HG02571 (cell line): ENCODE measurements around the gene CD1B.
"Not testable (repeated sequence)": the region's sequence is repeated elsewhere in the genome, so short reads cannot be mapped to it uniquely, and the experiment has no call there.

Experiments used
- ATAC-seq: cut with Tn5 transposase; IDR thresholded peaks from one replicate; pipeline ENCODE4 v1.9.1; 2021; ENCODE audit warnings: mild to moderate bottlenecking, moderate library complexity; ENCODE audit not compliant: unreplicated experiment

Gene CD1B

GRCh38 chr1:158331481-158332150, at the start of gene CD1B:
Gene CD1B, minus strand, starts transcription at chr1:158331531. Its CDS starts 108 bp downstream, at chr1:158331423.
- ATAC-seq, result no peak

GRCh38 chr1:158374860-158375259, 43.5 kb upstream of the CD1B start:
- ATAC-seq, result no peak

- ATAC-seq, result not testable (repeated sequence)
Measured at GRCh38 chr1:158374101-158374500, 42.8 kb upstream of the CD1B start.

- ATAC-seq, result peak; percentile 97
Measured at GRCh38 chr1:158371188-158371953, 40.0 kb upstream of the CD1B start.

GRCh38 chr1:158366783-158367182, 35.5 kb upstream of the CD1B start:
- no peak for ATAC-seq

- ATAC-seq, result no peak
Measured at GRCh38 chr1:158362941-158363340, 31.6 kb upstream of the CD1B start.

- no peak for ATAC-seq
Measured at GRCh38 chr1:158362482-158362881, 31.2 kb upstream of the CD1B start.

GRCh38 chr1:158357441-158357840, 26.1 kb upstream of the CD1B start:
- no peak for ATAC-seq

GRCh38 chr1:158356616-158357015, 25.3 kb upstream of the CD1B start:
- ATAC-seq, result no peak

- ATAC-seq, result no peak
Measured at GRCh38 chr1:158355773-158356285, 24.5 kb upstream of the CD1B start.

- ATAC-seq, result no peak
Measured at GRCh38 chr1:158354255-158354654, 22.9 kb upstream of the CD1B start.

GRCh38 chr1:158353303-158354075, 22.2 kb upstream of the CD1B start, which contains the start of gene CD1E:
Gene CD1E, plus strand, starts transcription at chr1:158353894. Its CDS starts 95 bp downstream, at chr1:158353989.
- ATAC-seq, result no peak

GRCh38 chr1:158348946-158349345, 17.6 kb upstream of the CD1B start:
- ATAC-seq, result not testable (repeated sequence)

- not testable (repeated sequence) for ATAC-seq
Measured at GRCh38 chr1:158336413-158336812, 5.1 kb upstream of the CD1B start.

- no peak for ATAC-seq
Measured at GRCh38 chr1:158335213-158335532, 3.8 kb upstream of the CD1B start.

- ATAC-seq, result no peak
Measured at GRCh38 chr1:158334526-158335212, 3.3 kb upstream of the CD1B start.

- ATAC-seq, result no peak
Measured at GRCh38 chr1:158333405-158334155, 2.2 kb upstream of the CD1B start.

- ATAC-seq, result no peak
Measured at GRCh38 chr1:158331106-158331425, 265 bp downstream of the CD1B start.

- no peak for ATAC-seq
Measured at GRCh38 chr1:158330391-158331105, 783 bp downstream of the CD1B start.

GRCh38 chr1:158329733-158330132, 1.6 kb downstream of the CD1B start:
- no peak for ATAC-seq
